K562 (cell line): ENCODE results near the gene TP53RK. TPM values are rescaled to one million over a fixed set of nuclear protein-coding genes. Genes with fewer than 3 reads are reported as not detected.

ENCODE experiments used
- ATAC-seq: fragments of 200-7000 bp; cut with Tn5 transposase; 3 replicates; pipeline ENCODE4 v1.9.1; 2020; ENCODE audit warnings: moderate library complexity
- BruUV-seq: library from RNA; stranded (reverse); fragments of 400-500 nt; replicated peaks from 2 replicates; lab custom pipeline; 2021; lab: Mats Ljungman, UMichigan
- CTCF ChIA-PET: fragments of 300-600 bp; formaldehyde crosslinking; extraction: SDS; loops from one replicate; lab custom pipeline; 2021; ENCODE audit warnings: low intra/inter-chr PET ratio; lab: Yijun Ruan, JAX
- POLR2A ChIA-PET: fragments of 300-600, 350-650 bp; sonication (Branson Sonifier 250); formaldehyde crosslinking; extraction: SDS; loops from one replicate; lab custom pipeline; 2021; ENCODE audit warnings: antibody characterized with exemption, inconsistent platforms; lab: Yijun Ruan, JAX
- DNase-seq, 4 experiments: peaks; one replicate each; pipeline versions ENCODE4 v3.0.0 to v3.0.0-alpha.2; 2011 to 2018; ENCODE audit warnings: low spot score in 3 of 4, mixed read lengths in 3 of 4; ENCODE audit errors: extremely low read depth in 1 of 4
- FAIRE-seq: peaks from 2 replicates; lab custom pipeline; 2011; peaks lifted over from hg19 to GRCh38; lab: Jason Lieb, UNC
- H2AFZ ChIP-seq: 2 replicates; pipeline ENCODE4 v1.6.0; 2011; ENCODE audit warnings: low read depth, low read length, control low read depth, inconsistent platforms
- H3K27ac ChIP-seq: fragments of 200-600 bp; 3 replicates; pipeline ENCODE4 v1.8.0; 2011; ENCODE audit warnings: low read depth, mild to moderate bottlenecking, control low read depth, inconsistent platforms, low read length, moderate library complexity, mixed read lengths; ENCODE audit errors: extremely low read depth
- H3K27me3 ChIP-seq, 2 experiments: fragments of 300-600 bp in 1 of 2; 2 replicates in 1 of 2; 3 replicates in 1 of 2; pipeline versions ENCODE4 v1.6.0 to v1.8.0; 2011; ENCODE audit warnings: inconsistent platforms in 2 of 2, low read length in 2 of 2, mild to moderate bottlenecking in 1 of 2, mixed read lengths in 1 of 2, moderate library complexity in 1 of 2; ENCODE audit not compliant: control insufficient read depth in 2 of 2, insufficient read depth in 2 of 2
- H3K36me3 ChIP-seq: fragments of 300-600 bp; 3 replicates; pipeline ENCODE4 v1.8.0; 2011; ENCODE audit warnings: mild to moderate bottlenecking, low read length, inconsistent platforms; ENCODE audit not compliant: control insufficient read depth, insufficient read depth
- H3K4me1 ChIP-seq, 2 experiments: fragments of 200-600 bp in 1 of 2; replicated peaks in 1 of 2; 2 replicates in 1 of 2; 3 replicates in 1 of 2; pipeline versions ENCODE4 v1.5.1 to v1.8.0; 2011; ENCODE audit warnings: inconsistent platforms in 2 of 2, low read length in 2 of 2, mild to moderate bottlenecking in 1 of 2, mixed read lengths in 1 of 2, moderate library complexity in 1 of 2; ENCODE audit not compliant: control insufficient read depth in 2 of 2, insufficient read depth in 2 of 2
- H3K4me2 ChIP-seq: 2 replicates; pipeline ENCODE4 v1.6.1; 2011; ENCODE audit warnings: low read length, control low read depth, inconsistent platforms, mixed read lengths; ENCODE audit not compliant: insufficient read depth
- H3K4me3 ChIP-seq: fragments of 200-600 bp; sonication (generic), shearing (Covaris generic); 2 replicates; pipeline ENCODE4 v1.5.1; 2016; ENCODE audit warnings: control low read depth, inconsistent platforms
- H3K79me2 ChIP-seq: fragments of 200-600 bp; 3 replicates; pipeline ENCODE4 v1.8.0; 2011; ENCODE audit warnings: low read length, inconsistent platforms; ENCODE audit not compliant: control insufficient read depth, insufficient read depth
- H3K9ac ChIP-seq, 2 experiments: 2 replicates each; pipeline versions ENCODE4 v1.6.0 to v1.6.1; 2011; ENCODE audit warnings: low read depth in 2 of 2, low read length in 2 of 2, control low read depth in 1 of 2, inconsistent platforms in 1 of 2, mild to moderate bottlenecking in 1 of 2, mixed read lengths in 1 of 2; ENCODE audit not compliant: insufficient read depth in 1 of 2
- H3K9me1 ChIP-seq: one replicate; pipeline ENCODE4 v1.6.0; 2011; ENCODE audit warnings: inconsistent platforms, mild to moderate bottlenecking, low read length, moderate library complexity; ENCODE audit not compliant: control insufficient read depth, insufficient read depth
- H3K9me3 ChIP-seq: replicated peaks from 2 replicates; pipeline ENCODE4 v1.5.1; 2011; ENCODE audit warnings: low read depth, low read length, inconsistent platforms; ENCODE audit not compliant: control insufficient read depth, insufficient read depth
- H4K20me1 ChIP-seq: replicated peaks from 2 replicates; pipeline ENCODE4 v1.6.1; 2011; ENCODE audit warnings: low read length, inconsistent platforms, mixed read lengths; ENCODE audit not compliant: control insufficient read depth, insufficient read depth
- BCOR ChIP-seq: fragments of 450-650 bp; IDR thresholded peaks from 2 replicates; pipeline ENCODE4 v1.6.1; 2016
- DNMT1 ChIP-seq: fragments of 450-650 bp; IDR thresholded peaks from 2 replicates; pipeline ENCODE4 v1.6.1; 2016; ENCODE audit warnings: antibody characterized with exemption, mild to moderate bottlenecking
- FOS ChIP-seq: IDR thresholded peaks from 3 replicates; pipeline ENCODE4 v1.6.1; 2011; ENCODE audit not compliant: insufficient read length; ENCODE audit errors: extremely low read depth
- HMG20B ChIP-seq: fragments of 250-450 bp; sonication (Bioruptor Pico); IDR thresholded peaks from 2 replicates; pipeline ENCODE4 v1.5.0; 2021; ENCODE audit warnings: mild to moderate bottlenecking
- KDM4B ChIP-seq, 2 experiments: fragments of 450-650 bp in 1 of 2; sonication (generic) in 1 of 2; IDR thresholded peaks; 2 replicates each; pipeline ENCODE4 v1.6.1; 2016 to 2017; ENCODE audit warnings: borderline replicate concordance in 2 of 2, antibody characterized with exemption in 1 of 2, low read depth in 1 of 2, mild to moderate bottlenecking in 1 of 2
- MBD1 ChIP-seq: fragments of 250-450 bp; sonication (Bioruptor Pico); IDR thresholded peaks from 2 replicates; pipeline ENCODE4 v1.8.0; 2022; ENCODE audit warnings: inconsistent platforms
- MYNN ChIP-seq, 2 experiments: sonication (generic); formaldehyde crosslinking in 1 of 2; IDR thresholded peaks; 2 replicates each; pipeline versions ENCODE4 v1.5.0 to v1.6.1; 2016 to 2020; ENCODE audit warnings: antibody characterized with exemption in 1 of 2, missing genetic modification reagents in 1 of 2
- NFATC3 ChIP-seq: fragments of 450-650 bp; IDR thresholded peaks from 2 replicates; pipeline ENCODE4 v1.6.1; 2017; ENCODE audit warnings: mild to moderate bottlenecking
- NKRF ChIP-seq: fragments of 450-650 bp; IDR thresholded peaks from 2 replicates; pipeline ENCODE4 v1.6.1; 2016; ENCODE audit warnings: borderline replicate concordance
- OTX1 ChIP-seq: fragments of 450-650 bp; formaldehyde crosslinking; IDR thresholded peaks from 2 replicates; pipeline ENCODE4 v1.4.0; 2022; ENCODE audit warnings: mild to moderate bottlenecking
- PKNOX1 ChIP-seq: fragments of 450-650 bp; IDR thresholded peaks from 2 replicates; pipeline ENCODE4 v1.6.1; 2016
- POU5F1 ChIP-seq: fragments of 150-350 bp; IDR thresholded peaks from 2 replicates; pipeline ENCODE4 v1.6.1; 2014; ENCODE audit warnings: borderline replicate concordance, low read length, low read depth, mild to moderate bottlenecking; ENCODE audit not compliant: partially characterized antibody
- ZNF449 ChIP-seq: fragments of 250-450 bp; sonication (Bioruptor Pico); IDR thresholded peaks from 2 replicates; pipeline ENCODE4 v1.8.0; 2022; ENCODE audit warnings: moderate library complexity, mild to moderate bottlenecking, inconsistent platforms
- ZNF764 ChIP-seq: fragments of 250-450 bp; sonication (Bioruptor Pico); IDR thresholded peaks from 2 replicates; pipeline ENCODE4 v1.4.0; 2020; ENCODE audit warnings: low read depth, mild to moderate bottlenecking, moderate library complexity
- ZNF830 ChIP-seq: fragments of 250-450 bp; sonication (Bioruptor Pico); IDR thresholded peaks from 2 replicates; pipeline ENCODE4 v1.5.0; 2021; ENCODE audit warnings: mild to moderate bottlenecking
- WGBS: fragments of 100-300 bp; shearing (Covaris generic); methylation state at CpG from one replicate; pipeline ENCODE4 v1.1.6; 2016; ENCODE audit warnings: low coverage, mixed read lengths; ENCODE audit not compliant: insufficient coverage; ENCODE audit errors: missing lambda C conversion rate; 5-methylcytosine and 5-hydroxymethylcytosine counted together
- in situ Hi-C: fragments of 300-500 bp; cut with MboI; formaldehyde crosslinking; loops from 4 replicates; pipeline ENCODE4 v1.15.0; 2018; ENCODE audit warnings: inconsistent platforms, mixed read lengths
- intact Hi-C: fragments of 100-400 bp; cut with micrococcal nuclease; formaldehyde crosslinking; loops from 2 replicates; pipeline ENCODE4 v1.14.2; 2022
- polyA plus RNA-seq, 8 experiments: library from polyadenylated mRNA; depleted of rRNA in 4 of 8; stranded (reverse) in 5 of 8; unstranded in 3 of 8; fragments of >200 nt; fragmentation: Nextera tagmentation in 2 of 8; fragmentation: Illumina TruSeq in 1 of 8; extraction: Ambion mirVana in 2 of 8; extraction: Trizol in 1 of 8; gene quantifications; 2 replicates each; pipeline versions ENCODE4 v1.2.1 to v1.2.3, GENCODE V29; 2011 to 2014; ENCODE audit warnings: inconsistent platforms in 1 of 8, missing spikeins in 1 of 8
- total RNA-seq, 7 experiments: library from RNA; depleted of rRNA in 6 of 7; stranded (reverse); fragments of >200 nt in 6 of 7; fragmentation: Illumina TruSeq in 2 of 7; extraction: Trizol in 2 of 7; gene quantifications; 2 replicates each; pipeline versions ENCODE4 v1.2.1 to v1.2.3, GENCODE V29; 2011 to 2021; ENCODE audit warnings: low replicate concordance in 1 of 7

Gene TP53RK
- total and polyA plus RNA-seq, 9 of the 15 experiments (the other 6 are each of a cell fraction or from before 2014, with no cell fraction given), result 2.9 to 43.5 (median 17.2) TPM

DNA sequence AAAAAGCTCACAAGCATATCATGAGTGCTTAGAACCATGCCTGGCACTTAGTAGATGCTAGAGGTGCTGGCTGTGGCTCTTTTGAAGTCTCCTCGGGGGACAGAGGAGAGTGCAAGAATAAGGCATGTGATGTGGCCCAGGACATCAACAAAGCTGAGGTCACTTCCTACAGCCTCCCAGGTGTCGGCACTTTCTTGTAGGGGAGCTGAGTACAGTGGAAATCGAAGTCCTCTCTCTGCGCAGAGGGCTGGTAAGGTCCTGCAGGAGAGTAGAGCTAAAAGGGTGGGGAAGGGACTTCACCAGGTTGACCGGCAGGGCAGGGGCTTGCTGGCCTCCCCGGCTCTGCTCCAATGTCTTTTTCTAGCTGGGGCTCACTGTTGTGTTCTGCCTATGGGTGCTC lies 49.2 kb downstream of the TP53RK start:
- BruUV-seq, result no TSS peak

More for the DNA sequence above, 49.2 kb downstream of the TP53RK start:
- Histone ChIP-seq H3K79me2 (no peaks in the 10 kb centered on the region), H3K36me3 (no peaks in the 10 kb centered on the region), H3K27me3 (no peaks in the 10 kb centered on the region), H4K20me1 (no peaks in the 10 kb centered on the region), H2AFZ (no peak overlapping the region), H3K9me3 (no peaks in the 10 kb centered on the region), H3K9ac (0 out of 4 replicates have a peak overlapping the region, but pooled peaks of 1 of the 2 experiments have one; percentile 17), H3K27ac (no peak overlapping the region), H3K9me1 (no peaks in the 10 kb centered on the region), H3K4me1 (peaks cover 6 to 9% of the 10 kb centered on the region in 2 experiments; a peak in 3 of 5 replicates), H3K4me3 (no peak overlapping the region), H3K4me2 (no peak overlapping the region)
- intact Hi-C loops (loop anchor here (10.0 kb wide), 1 partner anchor 75 kb away; no protein-coding TSS in a partner anchor), in situ Hi-C loops (no loop called here)
- ATAC-seq (no peak), FAIRE-seq (no peak), DNase-seq (no peak)
- WGBS, result 77% methylated on average over 6 of the region's 6 CpGs
- ChIA-PET POLR2A (interaction anchor here (0.6 to 1.2 kb wide), 3 partner anchors 36 to 52 kb away, joined by 3 to 6 read pairs (median 3); no protein-coding TSS in a partner anchor), CTCF (no interaction called here)
- TF ChIP-seq ZNF830 (CRISPR knock-in tag) (no peak), MYNN (IDR thresholded peaks at IDR 0.05) (no peak), MYNN (CRISPR knock-in tag; IDR thresholded peaks at IDR 0.05) (no peak), KDM4B (IDR thresholded peaks at IDR 0.05; ENCODE audit: borderline replicate concordance in 2 of 2, low read depth in 1 of 2) (no peak), BCOR (no peak), ZNF764 (CRISPR knock-in tag) (no peak), POU5F1 (no peak), MBD1 (CRISPR knock-in tag) (no peak), OTX1 (no peak), FOS (no peak), ZNF449 (no peak), NFATC3 (no peak), DNMT1 (no peak), HMG20B (CRISPR knock-in tag) (no peak), PKNOX1 (no peak), NKRF (no peak)
